Measurements from ENCODE around the gene AFAP1L2. TPM values are rescaled to one million over a fixed set of nuclear protein-coding genes. Genes with fewer than 3 reads are reported as not detected.

Gene AFAP1L2
- total RNA-seq, 2 donors from 2014 or later: 16.1 to 34.1 TPM

DNA sequence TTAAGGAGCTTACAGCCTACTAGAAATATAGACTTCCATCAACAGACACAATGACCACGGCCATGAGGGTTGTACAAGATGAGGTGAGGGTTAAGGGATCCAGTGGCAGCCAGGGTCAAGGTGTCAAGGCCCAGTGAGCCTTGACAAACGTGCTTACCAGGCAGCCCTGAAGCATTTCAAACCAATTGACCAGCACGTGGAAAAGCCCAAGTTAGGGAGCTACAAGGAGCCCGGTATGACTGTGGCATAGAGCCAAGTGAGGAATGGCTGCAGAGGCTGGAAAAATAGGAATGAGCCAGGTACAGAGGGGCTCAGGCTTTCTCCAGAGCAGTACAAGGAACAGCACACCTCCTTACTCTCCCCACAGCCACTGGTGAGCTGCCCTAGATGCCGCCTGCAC, 12.7 kb downstream of the AFAP1L2 start:
- Histone ChIP-seq H3K4me3 (no peak overlapping the region), H3K4me1 (replicated peaks) (no peaks in the 10 kb centered on the region), H3K36me3 (no peaks in the 10 kb centered on the region), H3K27me3 (replicated peaks; ENCODE audit: insufficient read depth) (no peaks in the 10 kb centered on the region), H3K27ac (no peak overlapping the region), H3K9me3 (no peaks in the 10 kb centered on the region)
- WGBS: 91% methylated on average over 5 of the region's 5 CpGs
- TF ChIP-seq POLR2A (IDR thresholded peaks at IDR 0.05): no peak
- no peak for TF ChIP-seq POLR2AphosphoS5 (IDR thresholded peaks at IDR 0.05)
- no peak for TF ChIP-seq CTCF (IDR thresholded peaks at IDR 0.05)
- intact Hi-C loops (cut with DNase I): no loop called here
- no peak for DNase-seq (ENCODE audit: low spot score)

- Histone ChIP-seq H3K27me3 (replicated peaks; ENCODE audit: insufficient read depth) (no peaks in the 10 kb centered on the region), H3K4me1 (replicated peaks) (no peaks in the 10 kb centered on the region), H3K27ac (no peak overlapping the region), H3K9me3 (no peaks in the 10 kb centered on the region), H3K4me3 (no peak overlapping the region), H3K36me3 (no peaks in the 10 kb centered on the region)
- WGBS: 77% methylated on average over 5 of the region's 5 CpGs
- TF ChIP-seq POLR2AphosphoS5 (IDR thresholded peaks at IDR 0.05) (no peak), CTCF (IDR thresholded peaks at IDR 0.05) (no peak), POLR2A (IDR thresholded peaks at IDR 0.05) (no peak)
- DNase-seq (ENCODE audit: low spot score): no peak
- intact Hi-C loops (cut with DNase I): no loop called here
Observed at GRCh38 chr10:114389426-114389825, 14.9 kb downstream of the AFAP1L2 start.

DNA sequence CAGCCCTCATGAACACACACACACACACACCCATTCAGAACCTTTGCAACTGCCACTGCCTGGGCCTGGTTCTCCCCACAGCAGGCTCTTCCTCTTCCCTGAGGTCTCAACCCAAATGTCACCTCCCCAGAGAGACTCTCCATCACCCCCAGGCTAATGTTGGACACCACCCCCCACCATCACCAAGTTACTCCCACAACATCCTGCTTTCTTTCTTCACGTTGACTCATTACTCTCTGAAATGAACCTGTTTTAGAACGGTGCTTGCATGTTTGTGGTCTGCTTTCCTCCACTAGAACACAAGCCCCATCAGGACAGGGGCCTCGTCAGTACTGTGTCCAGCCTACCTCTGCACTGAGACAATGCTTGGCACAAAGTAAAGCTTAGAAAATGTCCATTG, 16.0 kb downstream of the AFAP1L2 start:
- TF ChIP-seq CTCF (IDR thresholded peaks at IDR 0.05) (no peak), POLR2AphosphoS5 (IDR thresholded peaks at IDR 0.05) (no peak), POLR2A (IDR thresholded peaks at IDR 0.05) (no peak)
- Histone ChIP-seq H3K4me3 (no peak overlapping the region), H3K27me3 (replicated peaks; ENCODE audit: insufficient read depth) (no peaks in the 10 kb centered on the region), H3K36me3 (no peaks in the 10 kb centered on the region), H3K9me3 (no peaks in the 10 kb centered on the region), H3K4me1 (replicated peaks) (no peaks in the 10 kb centered on the region), H3K27ac (no peak overlapping the region)
- intact Hi-C loops (cut with DNase I): no loop called here
- DNase-seq (ENCODE audit: low spot score): no peak
- WGBS: 70% methylated on average over 3 of the region's 3 CpGs

DNA sequence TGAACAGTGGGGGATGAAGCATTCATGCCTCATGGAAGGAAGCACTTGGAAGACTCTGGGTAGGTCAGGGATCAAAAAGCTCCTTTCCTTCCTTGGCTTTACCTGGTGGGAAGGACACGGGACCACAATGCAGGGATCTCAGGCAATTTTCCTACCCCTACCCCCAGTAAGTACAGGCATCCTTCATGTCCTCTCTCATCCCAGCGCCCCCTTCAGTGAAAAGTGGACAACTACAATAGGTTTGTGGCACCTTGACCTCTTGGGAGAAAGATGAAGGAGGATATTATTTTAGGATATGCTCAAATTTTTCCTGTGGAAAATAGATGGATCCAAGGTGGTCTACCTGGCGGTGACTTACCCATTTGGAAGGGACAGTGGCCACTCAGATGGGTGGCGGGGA, 16.5 kb downstream of the AFAP1L2 start:
- no peak for DNase-seq (ENCODE audit: low spot score)
- H3K27me3 ChIP-seq (replicated peaks; ENCODE audit: insufficient read depth): no peaks in the 10 kb centered on the region
- no peak overlapping the region for H3K27ac ChIP-seq
- TF ChIP-seq POLR2AphosphoS5 (IDR thresholded peaks at IDR 0.05) (no peak), CTCF (IDR thresholded peaks at IDR 0.05) (no peak), POLR2A (IDR thresholded peaks at IDR 0.05) (no peak)
- no peaks in the 10 kb centered on the region for H3K36me3 ChIP-seq
- H3K4me1 ChIP-seq (replicated peaks): no peaks in the 10 kb centered on the region
- intact Hi-C loops (cut with DNase I): no loop called here
- 86% methylated on average over 4 of the region's 4 CpGs for WGBS
- H3K4me3 ChIP-seq: no peak overlapping the region
- no peaks in the 10 kb centered on the region for H3K9me3 ChIP-seq

GRCh38 chr10:114386452-114386851, 17.9 kb downstream of the AFAP1L2 start:
- Histone ChIP-seq H3K4me1 (replicated peaks) (no peaks in the 10 kb centered on the region), H3K36me3 (no peaks in the 10 kb centered on the region), H3K27me3 (replicated peaks; ENCODE audit: insufficient read depth) (no peaks in the 10 kb centered on the region), H3K9me3 (no peaks in the 10 kb centered on the region), H3K27ac (no peak overlapping the region), H3K4me3 (no peak overlapping the region)
- WGBS: 91% methylated on average over 6 of the region's 6 CpGs
- intact Hi-C loops (cut with DNase I): no loop called here
- TF ChIP-seq POLR2A (IDR thresholded peaks at IDR 0.05) (no peak), CTCF (IDR thresholded peaks at IDR 0.05) (no peak), POLR2AphosphoS5 (IDR thresholded peaks at IDR 0.05) (no peak)
- DNase-seq (ENCODE audit: low spot score): no peak

Measured in prostate gland (tissue), 2 donors.